Measurements from ENCODE around the gene RASAL2.
"Not testable (repeated sequence)": the region's sequence is repeated elsewhere in the genome, so short reads cannot be mapped to it uniquely, and the experiment has no call there.

The RASAL2 gene

DNA sequence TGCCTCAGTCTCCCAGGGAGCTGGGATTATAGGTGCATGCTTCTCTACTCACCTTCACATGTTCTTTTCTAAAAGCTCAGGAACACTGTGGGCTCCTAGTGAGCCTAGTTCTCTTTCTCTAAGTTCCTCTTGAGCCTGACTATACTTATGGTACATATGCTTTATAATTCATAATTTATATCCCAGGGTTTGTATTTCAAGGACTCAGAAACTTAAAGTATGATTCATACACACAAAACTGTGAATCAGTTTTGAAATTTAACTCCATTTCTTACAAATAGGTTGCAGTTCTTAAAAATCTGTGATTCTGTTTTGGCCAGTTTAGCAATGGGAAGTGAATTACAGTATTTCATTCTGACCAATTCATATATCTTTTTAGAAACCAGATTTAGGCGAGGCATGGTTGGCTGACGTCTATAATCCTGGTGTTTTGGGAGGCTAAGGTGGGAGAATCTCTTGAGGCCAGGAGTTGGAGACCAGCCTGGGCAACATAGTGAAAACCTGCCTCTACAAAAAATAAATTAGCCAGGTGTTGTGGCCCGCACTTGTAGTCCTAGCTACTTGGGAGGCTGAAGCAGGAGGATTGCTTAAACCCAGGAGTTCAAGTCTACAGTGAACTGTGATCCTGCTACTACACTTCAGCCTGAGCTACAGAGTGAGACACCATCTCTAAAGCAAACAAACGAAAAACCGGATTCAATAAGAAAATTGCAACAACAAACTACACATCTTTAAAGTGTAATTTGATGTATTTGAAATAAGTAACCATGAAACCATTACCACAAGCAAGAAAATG is 15.6 kb downstream of the RASAL2 start:
- H3K4me3 ChIP-seq (ENCODE audit: low read depth, low read length), result no peak overlapping the region

GRCh38 chr1:178115260-178115659 is 21.4 kb downstream of the RASAL2 start:
- H3K4me3 ChIP-seq (ENCODE audit: low read depth, low read length), result no peak overlapping the region

DNA sequence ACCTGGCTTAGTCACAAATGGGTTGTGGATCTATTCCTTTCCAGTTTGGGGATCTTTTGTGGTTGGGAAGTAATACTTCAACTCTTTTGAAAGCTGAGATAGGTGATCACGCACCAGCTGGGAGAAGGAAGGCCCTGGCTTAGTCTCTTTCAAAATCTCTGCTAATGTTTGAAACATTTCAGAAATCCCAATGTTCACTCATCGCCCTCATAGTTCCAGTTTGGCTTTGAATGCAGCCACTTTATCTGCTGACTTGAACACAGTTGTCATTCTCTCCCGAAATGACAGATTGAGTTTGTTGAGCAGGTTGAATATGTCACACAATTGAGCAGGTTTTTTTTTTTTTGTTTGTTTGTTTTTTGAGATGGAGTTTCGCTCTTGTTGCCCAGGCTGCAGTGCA is 24.6 kb downstream of the RASAL2 start:
- H3K4me3 ChIP-seq (ENCODE audit: low read depth, low read length), result no peak overlapping the region

GRCh38 chr1:178119628-178120027 is 25.7 kb downstream of the RASAL2 start:
- no peak overlapping the region for H3K4me3 ChIP-seq (ENCODE audit: low read depth, low read length)

DNA sequence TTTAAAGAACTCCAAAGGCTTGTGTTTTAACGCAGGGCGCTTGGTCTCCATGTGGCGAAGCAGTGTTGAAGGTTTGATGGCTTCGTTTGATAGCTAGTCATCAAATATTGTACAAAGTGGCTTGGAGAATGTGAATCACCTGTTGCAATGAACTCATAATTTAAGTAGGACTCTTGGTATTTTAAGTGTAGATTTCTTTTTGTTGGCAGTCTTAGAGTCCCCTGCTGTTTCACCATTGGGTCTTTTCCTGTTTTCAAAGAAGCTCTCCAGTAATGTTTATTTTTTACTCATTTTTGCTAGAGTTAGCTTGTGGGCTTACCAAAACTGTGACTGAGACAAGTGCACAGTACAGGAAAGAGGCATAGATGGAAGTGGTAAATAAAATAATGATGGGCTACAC is 26.2 kb downstream of the RASAL2 start:
- no peak overlapping the region for H3K4me3 ChIP-seq (ENCODE audit: low read depth, low read length)

GRCh38 chr1:178120520-178121052 is 26.7 kb downstream of the RASAL2 start:
- not testable (repeated sequence) for H3K4me3 ChIP-seq (ENCODE audit: low read depth, low read length)

GRCh38 chr1:178121883-178122282 is 28.0 kb downstream of the RASAL2 start:
- no peak overlapping the region for H3K4me3 ChIP-seq (ENCODE audit: low read depth, low read length)

GRCh38 chr1:178122283-178122682 is 28.4 kb downstream of the RASAL2 start:
- no peak overlapping the region for H3K4me3 ChIP-seq (ENCODE audit: low read depth, low read length)

GRCh38 chr1:178124115-178124514 is 30.2 kb downstream of the RASAL2 start:
- H3K4me3 ChIP-seq (ENCODE audit: low read depth, low read length), result no peak overlapping the region

DNA sequence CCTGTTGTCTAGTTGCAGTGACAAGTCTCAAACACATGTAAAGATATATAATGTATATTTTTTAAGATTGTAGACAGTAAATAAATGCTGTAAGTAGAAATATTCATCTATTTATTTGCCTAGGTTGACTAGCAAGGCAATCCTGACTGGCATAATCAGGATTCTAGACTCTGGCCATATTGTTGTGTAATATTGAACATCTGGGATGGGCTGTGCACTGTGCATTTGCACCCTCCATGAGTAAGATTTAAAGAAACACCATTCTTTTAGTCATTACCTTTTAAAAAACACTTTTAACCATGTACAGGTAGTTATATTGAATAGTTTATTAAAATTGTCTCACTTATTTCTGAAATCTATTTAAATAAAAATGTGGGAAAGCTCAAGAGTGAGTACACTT is 32.4 kb downstream of the RASAL2 start:
- no peak overlapping the region for H3K4me3 ChIP-seq (ENCODE audit: low read depth, low read length)

DNA sequence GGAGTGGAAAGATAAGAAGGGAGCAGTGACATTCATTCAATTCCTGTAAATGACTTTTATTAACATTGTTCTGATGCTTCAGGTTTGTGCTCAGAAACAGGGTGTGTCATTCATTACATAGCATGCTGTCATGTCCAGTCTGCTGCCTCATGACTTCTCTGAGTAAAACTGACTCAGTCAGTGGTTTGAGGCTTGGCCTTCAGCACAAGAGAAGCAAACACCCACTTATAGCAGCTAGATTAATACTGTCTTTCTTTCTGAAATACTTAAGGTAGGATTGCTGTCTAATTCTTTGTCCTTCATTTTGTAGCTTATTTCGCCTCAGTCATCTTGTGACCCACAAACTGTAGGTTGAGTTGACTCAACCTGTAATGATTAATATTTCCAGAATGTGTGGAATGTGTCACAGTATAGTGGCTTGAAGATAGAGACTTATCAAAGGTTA is 32.9 kb downstream of the RASAL2 start:
- H3K4me3 ChIP-seq (ENCODE audit: low read depth, low read length), result no peak overlapping the region

GRCh38 chr1:178127482-178128191 is 33.7 kb downstream of the RASAL2 start:
- no peak overlapping the region for H3K4me3 ChIP-seq (ENCODE audit: low read depth, low read length)

DNA sequence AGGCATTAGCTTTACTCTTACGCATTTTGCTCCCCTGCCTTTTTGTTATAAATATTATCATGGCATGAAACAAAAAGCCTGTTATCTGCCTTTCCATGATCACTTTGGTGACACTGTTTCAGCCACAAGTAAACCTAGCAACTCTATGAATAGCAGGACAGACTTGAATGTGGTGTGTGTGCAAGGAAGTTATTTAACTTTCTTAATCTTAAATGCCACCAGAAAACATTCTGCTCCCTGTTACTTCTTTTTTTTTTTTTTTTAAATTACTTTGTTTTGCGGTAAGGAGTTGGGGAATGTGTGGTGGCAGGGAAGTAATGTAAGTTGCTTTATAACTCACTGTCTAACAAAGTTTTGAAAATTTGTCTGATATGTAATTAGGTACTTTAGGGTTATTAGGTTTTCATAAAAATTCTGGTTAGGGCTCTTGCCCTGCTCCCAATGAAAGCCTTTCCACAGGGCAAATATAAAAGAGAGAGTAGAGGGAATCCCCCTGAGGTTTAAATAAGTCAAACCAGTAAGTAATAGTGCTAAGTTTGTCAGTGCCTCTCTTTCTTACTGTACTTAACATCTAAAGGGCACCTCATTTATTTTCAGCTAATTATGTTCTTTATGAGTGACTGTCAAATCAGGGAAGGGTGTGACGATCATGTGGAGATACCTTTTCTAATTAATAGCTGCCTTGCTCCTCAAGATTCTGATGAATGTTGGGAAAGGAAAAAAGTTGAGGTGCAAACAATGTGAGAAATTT is 39.5 kb downstream of the RASAL2 start:
- H3K4me3 ChIP-seq (ENCODE audit: low read depth, low read length), result no peak overlapping the region

DNA sequence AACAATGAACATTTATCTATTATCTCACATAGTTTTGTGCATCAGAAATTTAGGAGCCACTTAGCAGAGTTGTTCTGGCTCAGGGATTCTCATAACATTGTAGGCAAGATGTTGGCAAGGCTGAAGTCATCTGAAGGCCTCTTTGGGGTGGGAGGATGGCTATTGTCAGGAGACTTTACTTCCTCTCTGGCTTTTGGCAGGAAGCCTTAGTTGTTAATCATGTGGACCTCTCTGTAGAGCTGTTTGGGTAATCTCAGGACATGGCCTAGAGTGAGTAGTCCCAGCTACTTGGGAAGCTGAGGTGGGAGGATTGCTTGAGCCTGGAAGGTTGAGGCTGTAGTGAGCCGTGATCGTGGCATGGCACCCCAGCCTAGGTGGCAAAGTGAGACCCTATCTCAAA is 40.2 kb downstream of the RASAL2 start:
- no peak overlapping the region for H3K4me3 ChIP-seq (ENCODE audit: low read depth, low read length)

- H3K4me3 ChIP-seq (ENCODE audit: low read depth, low read length), result no peak overlapping the region
These were observed 43.3 kb downstream of the RASAL2 start for GRCh38 chr1:178137238-178137637.

GRCh38 chr1:178142806-178143205 is 48.9 kb downstream of the RASAL2 start:
- H3K4me3 ChIP-seq (ENCODE audit: low read depth, low read length), result no peak overlapping the region

DNA sequence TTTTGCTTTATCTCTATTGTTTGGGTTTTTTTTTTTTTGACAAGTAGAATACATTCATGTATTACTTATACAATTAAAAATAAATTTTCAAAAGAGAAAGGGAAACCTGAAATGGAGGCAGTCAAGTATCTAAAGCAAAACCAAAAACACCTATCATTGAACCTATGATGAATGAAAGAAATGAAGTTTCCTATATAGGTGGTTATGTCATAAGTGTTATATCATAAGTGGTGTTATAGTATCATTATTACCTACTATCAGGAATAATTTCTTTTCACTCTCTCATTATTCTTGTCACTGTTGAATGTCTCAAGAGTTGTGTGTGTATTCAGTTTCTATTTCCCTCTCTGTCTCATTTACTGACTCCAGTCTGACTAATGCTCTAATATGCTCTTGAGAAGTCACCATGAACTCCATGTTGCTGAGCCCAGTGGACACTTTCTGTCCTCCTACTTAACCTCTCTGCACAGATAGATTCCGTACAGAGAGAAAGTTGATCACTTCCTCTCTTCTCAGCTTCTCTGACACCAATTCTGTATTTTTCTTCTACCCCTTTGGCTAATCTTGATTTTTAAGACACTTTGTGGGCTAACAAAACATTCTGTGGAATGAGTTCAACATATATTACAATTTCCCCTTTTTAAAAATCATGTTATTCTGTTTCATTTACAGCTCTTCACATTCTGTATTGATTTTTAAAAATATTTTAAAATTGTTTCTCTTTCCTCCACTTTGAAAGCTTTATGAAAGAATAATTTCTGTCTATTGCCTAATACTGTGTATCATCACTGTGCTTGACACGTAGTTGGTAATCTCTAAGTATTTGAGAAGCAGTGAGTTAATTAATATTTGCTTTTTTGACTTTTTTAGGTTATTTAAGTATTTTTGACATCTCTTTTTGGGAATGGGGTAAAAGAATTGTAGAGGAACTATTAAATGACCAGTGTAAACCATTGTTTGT is 50.1 kb downstream of the RASAL2 start:
- H3K4me3 ChIP-seq (ENCODE audit: low read depth, low read length), result no peak overlapping the region

- no peak overlapping the region for H3K4me3 ChIP-seq (ENCODE audit: low read depth, low read length)
These were observed 51.7 kb downstream of the RASAL2 start for GRCh38 chr1:178145605-178146004.

DNA sequence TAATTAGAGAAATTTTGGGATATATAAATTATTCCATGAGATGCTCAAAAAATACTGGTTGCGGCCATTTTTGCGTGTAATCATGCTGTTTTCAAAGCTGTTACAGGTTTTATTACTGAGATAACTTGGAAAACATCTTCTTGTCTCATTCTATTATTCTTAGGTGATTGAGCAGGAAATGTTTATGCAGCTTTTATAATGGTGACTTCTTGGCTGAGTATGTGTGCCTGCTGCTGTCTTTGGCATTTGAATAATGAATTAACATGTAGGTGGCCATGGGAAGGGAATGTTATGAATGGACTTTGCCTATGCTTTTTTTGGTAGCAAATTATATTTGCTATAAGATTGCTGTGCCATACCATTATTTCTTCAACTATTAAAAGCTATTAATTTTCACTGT is 52.5 kb downstream of the RASAL2 start:
- H3K4me3 ChIP-seq (ENCODE audit: low read depth, low read length), result no peak overlapping the region

DNA sequence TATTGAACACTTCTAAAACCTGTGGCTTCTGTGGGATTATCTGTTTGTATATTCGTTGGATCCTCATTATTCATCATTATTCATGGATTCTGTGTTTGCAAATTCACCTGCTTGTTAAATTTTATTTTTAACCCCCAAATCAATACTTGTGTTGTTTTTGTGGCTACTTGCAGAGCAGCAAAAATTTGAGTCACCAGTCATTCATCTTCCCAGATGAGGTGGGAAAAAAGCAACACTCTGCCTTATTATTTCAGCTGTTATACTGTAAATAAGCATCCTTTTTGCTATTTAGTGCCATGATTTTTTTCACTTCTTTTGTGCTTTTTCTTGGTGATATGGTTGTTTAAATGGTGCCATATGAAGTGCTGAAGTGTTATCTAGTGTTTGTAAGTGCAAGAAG is 56.7 kb downstream of the RASAL2 start:
- no peak overlapping the region for H3K4me3 ChIP-seq (ENCODE audit: low read depth, low read length)
